Limb (tissue), 2 donors: ENCODE measurements around the gene ABCC5.

Experiments
- DNase-seq, 2 donors: peaks; one replicate each; pipeline ENCODE4 v3.0.0-alpha.2; 2016; ENCODE audit errors: extremely low spot score in 2 of 2

The ABCC5 gene

DNA sequence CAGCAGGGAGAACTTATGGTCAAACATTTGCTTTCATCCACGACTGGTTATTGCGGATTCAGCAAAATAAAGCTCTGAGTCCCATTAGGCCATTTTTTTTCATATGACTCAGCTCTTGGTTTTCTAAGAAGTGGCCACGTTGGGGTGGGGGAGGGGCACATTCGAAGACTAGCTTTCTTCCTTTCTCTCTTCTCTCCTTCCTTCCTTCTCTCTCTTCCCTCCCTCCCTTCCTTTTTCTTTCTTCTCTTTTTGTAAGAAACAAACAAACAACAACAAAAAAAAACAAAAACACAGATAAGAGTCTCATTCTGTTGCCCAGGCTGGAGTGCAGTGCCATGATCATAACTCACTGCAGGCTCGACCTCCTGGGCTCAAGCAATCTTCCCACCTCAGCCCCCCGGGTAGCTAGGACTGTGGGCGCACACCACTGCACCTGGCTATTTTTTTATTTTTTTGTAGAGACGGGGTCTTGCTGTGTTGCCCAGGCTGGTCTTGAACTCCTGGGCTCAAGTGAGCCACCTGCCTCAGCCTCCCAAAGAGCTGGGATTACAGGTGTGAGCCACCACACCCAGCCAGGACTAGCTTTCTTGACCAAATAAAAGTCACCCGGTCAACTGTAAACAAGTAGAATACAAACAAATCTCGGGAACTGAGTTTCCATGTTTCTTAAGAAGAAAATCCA lies 41.6 kb downstream of the ABCC5 start:
- no peak for DNase-seq

GRCh38 chr3:183968666-183969245 lies 48.9 kb downstream of the ABCC5 start:
- no peak for DNase-seq

GRCh38 chr3:183967693-183968092 lies 50.0 kb downstream of the ABCC5 start:
- no peak for DNase-seq

GRCh38 chr3:183966361-183966791 lies 51.3 kb downstream of the ABCC5 start:
- no peak for DNase-seq

GRCh38 chr3:183962807-183963206 lies 54.9 kb downstream of the ABCC5 start:
- DNase-seq: no peak

GRCh38 chr3:183959214-183959613 lies 58.5 kb downstream of the ABCC5 start:
- DNase-seq: no peak

GRCh38 chr3:183958775-183959174 lies 58.9 kb downstream of the ABCC5 start:
- no peak for DNase-seq

DNA sequence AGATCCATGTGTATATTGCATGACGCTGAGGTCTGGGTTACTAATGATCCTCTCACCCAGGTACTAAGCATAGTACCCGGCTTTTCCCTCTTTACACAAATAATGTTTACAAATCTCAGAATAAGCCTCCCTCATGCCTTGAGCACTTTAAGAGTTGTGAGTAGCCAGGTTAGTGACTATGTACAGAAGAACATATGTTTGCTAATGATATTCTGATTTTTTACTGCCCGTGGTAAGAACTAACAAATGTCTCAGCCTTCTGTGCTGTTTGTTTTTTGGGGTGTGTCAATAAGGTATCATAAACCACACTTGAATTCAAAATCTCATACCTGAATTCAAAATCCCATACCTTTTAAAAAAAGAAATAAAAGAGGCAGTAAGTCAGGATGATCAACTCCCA lies 59.5 kb downstream of the ABCC5 start:
- DNase-seq: no peak

DNA sequence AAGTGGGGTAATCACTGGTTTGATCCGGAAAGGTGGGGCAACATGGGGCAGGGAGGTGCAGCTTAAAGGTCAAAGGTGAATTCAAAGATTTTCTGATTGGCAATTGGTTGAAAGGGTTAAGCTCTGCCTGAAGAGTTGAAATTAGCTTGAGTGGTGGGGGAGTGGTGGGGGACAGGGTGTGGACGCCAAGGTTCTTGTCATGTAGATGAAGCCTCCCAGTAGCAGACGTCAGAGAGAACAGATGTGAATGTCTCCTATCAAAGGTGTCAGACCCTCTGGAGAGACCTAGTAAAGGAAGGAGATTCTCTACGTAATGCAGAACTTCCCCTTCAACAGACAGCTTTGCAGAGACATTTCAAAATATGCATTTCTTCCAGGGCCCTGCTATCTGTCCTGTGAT lies 62.8 kb downstream of the ABCC5 start:
- no peak for DNase-seq

- DNase-seq: no peak
Measured at GRCh38 chr3:183953471-183954070, 64.1 kb downstream of the ABCC5 start.

GRCh38 chr3:183951459-183951858 lies 66.2 kb downstream of the ABCC5 start:
- DNase-seq: no peak

GRCh38 chr3:183949690-183950089 lies 68.0 kb downstream of the ABCC5 start:
- DNase-seq: no peak

- DNase-seq: no peak
Measured at GRCh38 chr3:183946037-183946436, 71.6 kb downstream of the ABCC5 start.

DNA sequence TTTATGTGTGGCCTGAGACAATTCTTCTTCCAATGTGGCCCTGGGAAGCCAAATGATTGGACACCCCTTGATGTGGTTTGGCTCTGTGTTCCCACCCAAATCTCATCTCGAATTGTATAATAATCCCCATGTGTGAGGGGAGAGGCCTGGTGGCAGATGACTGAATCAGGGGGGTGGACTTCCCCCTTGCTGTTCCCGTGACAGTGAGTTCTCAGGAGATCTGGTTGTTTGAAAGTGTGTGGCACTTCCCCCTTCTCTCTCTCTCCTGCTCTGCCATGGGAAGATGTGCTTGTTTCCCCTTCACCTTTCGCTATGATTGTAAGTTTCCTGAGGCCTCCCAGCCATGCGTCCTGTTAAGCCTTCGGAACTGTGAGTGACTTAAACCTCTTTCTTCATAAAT lies 72.9 kb downstream of the ABCC5 start:
- DNase-seq: no peak

- DNase-seq: no peak
Measured at GRCh38 chr3:183943739-183944138, 73.9 kb downstream of the ABCC5 start.

DNA sequence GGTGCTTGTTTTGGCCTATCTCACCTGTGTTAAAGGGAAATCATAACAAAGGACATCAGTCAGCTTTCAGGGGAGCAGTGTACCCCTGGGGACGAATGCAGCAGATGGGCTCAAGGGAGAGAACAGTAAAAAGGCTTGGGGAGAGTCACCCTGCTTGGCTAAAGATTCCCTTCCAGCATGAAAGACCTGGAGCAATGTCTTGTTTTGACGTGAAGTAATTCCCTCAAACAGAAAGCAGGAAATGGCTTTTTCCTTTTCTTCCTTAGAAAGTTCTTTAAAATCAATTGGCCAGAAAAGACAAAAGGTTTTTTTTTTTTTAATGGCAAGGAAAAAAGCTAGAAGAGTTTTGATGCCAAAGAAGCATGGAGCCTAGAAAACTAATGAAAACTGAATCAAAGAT lies 76.5 kb downstream of the ABCC5 start:
- no peak for DNase-seq

DNA sequence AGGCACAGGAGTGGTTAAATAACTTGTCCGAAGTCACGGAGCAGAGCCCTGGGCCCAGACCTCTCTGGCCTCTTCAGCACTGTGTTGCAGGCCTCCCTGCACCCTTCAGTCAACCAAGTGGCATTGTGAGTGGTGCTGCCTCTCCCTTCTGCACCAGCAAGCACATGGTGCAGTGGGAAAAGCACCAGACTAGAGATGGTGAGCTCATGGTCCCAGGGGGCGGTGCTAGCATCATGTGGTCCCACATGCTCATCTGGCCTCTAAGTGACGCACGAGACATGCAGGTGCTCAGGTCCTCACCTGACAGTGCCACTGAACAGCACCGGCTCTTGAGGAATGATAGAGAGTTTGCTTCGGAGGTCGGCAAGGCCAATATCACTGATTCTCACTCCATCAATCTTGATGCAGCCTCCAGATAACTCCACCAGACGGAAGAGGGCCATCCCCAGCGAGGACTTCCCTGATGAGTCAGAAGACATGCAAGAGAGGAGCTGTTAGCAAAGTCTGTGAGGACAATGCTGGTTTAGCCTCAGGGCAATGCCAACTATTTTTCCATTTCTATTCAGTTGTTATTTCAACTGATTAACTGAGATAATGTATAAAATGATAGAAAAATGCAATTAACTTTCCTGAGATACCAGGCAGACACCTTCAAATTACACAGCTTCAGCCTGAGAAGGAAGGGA lies 79.9 kb downstream of the ABCC5 start:
- DNase-seq: no peak

DNA sequence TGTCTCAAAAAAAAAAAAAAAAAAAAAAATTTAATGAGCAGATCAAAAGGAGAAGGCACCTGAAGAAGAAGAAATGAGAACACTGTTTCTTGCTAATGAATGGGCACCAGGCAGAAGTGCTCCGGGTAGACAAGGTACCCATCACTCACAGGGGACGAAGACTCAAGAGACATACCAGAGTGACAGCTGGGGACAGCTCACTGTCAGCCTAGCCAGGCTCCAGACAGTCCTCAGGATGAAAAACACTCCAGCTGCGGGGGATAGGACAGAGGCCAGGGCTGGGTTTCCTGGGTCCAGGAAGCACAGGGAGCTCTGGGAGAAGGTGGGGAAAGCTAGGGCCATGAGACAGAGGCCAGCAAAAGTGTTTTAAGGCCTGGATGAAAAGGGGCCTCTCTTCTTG lies 84.5 kb downstream of the ABCC5 start:
- no peak for DNase-seq

DNA sequence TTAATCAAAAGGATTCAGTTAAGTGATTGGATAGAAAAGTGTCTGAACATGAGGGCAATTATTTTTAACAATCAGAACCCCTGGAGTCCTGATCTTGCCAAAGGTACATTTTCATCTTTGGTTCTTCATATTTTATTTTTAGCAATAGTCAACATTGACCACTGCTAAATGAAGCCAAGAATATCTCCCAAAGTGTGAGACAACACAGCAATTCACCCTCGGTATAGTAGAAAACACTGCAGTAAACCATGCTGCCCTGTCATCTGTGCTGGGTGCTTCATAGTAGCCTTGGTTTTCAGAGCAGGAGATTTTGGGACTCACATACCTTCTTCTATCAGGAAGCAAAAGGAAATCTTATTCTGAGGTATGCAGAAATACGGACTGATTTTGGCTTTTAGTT lies 85.8 kb downstream of the ABCC5 start:
- no peak for DNase-seq

DNA sequence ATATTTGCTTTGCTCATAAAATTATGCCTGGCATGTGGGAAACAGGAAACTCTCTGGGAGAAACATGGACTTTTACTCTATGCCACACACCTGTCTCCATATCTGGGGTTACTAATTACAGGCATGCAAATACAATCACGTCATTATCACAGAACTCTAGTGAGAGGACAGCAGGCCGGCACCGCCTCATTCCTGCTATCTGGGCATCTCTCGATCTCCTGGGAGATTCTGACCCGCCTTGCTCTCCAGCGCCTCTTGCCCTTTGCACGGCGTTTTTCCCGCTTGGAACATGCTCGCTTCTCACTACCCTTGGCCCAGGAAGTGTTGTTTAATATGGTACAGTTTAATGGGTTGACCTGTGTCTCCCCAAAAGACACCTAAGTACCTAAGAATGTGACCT lies 87.6 kb downstream of the ABCC5 start:
- DNase-seq: no peak

DNA sequence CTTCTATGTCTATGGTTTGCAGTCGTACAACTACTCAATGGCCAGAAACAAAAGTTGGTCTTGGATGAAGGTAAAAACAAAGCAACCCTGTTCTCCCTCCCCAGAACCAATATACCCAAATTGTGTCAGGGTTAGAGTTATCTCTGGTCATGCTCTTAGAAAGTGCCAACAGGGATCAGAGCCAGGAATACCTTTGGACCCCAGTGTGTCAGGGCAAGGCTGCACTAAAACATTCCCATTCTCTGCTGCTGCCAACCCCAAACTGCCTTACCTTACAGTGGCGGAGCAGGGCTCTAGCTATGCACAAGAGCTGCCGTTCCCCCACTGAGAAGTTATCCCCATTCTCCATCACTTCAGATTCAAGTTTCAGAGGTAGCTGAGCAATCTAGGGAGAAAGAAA lies 90.6 kb downstream of the ABCC5 start:
- DNase-seq: no peak

GRCh38 chr3:183924956-183925355 lies 92.7 kb downstream of the ABCC5 start:
- no peak for DNase-seq

DNA sequence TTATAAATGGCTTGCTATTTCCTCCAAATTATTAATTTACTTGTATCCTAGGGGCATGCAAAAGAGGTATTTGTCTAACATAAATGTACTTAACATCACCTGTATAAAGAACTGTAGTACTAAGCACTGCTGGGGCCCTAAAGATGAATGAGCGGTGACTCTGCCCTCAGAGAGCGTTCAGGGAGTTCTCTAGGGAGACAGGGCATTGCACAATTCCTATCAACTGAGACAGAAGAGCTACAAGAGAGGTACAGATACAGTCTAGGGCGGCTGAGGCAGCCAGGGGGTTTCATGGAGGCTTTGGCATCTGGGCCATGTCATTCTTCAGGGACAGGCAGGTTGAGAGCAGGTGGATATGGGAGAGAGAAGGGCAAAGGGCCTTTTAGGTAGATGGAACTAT lies 93.1 kb downstream of the ABCC5 start:
- no peak for DNase-seq
